Measurements from ENCODE around the gene GOLGA6D. TPM values are rescaled to one million over a fixed set of nuclear protein-coding genes. Genes with fewer than 3 reads are reported as not detected.
A peak's percentile ranks its signal among the peaks of the same experiment; 100 is the strongest.
"Not testable (repeated sequence)": the region's sequence is repeated elsewhere in the genome, so short reads cannot be mapped to it uniquely, and the experiment has no call there.

GOLGA6D gene
- total RNA-seq, 1 donor from 2014 or later: not detected

- Histone ChIP-seq H3K4me1 (no peaks in the 10 kb centered on the region), H3K36me3 (no peaks in the 10 kb centered on the region), H3K27me3 (peaks cover 8% of the 10 kb centered on the region), H3K4me3 (no peak overlapping the region), H3K9me3 (no peaks in the 10 kb centered on the region), H3K27ac (no peak overlapping the region)
- no peak for ATAC-seq
- DNase-seq: peak; percentile 52
- intact Hi-C loops (cut with DNase I): no loop called here
- TF ChIP-seq CTCF (IDR thresholded peaks at IDR 0.05): no peak
Observed at GRCh38 chr15:75237316-75237982, 45.2 kb upstream of the GOLGA6D start.

- H3K9me3 ChIP-seq: no peaks in the 10 kb centered on the region
- TF ChIP-seq CTCF (IDR thresholded peaks at IDR 0.05): no peak
- H3K4me3 ChIP-seq: no peak overlapping the region
- ATAC-seq (no peak), DNase-seq (peak; percentile 44)
- H3K27me3 ChIP-seq: peaks cover 8% of the 10 kb centered on the region
- no peak overlapping the region for H3K27ac ChIP-seq
- no peaks in the 10 kb centered on the region for H3K4me1 ChIP-seq
- no peaks in the 10 kb centered on the region for H3K36me3 ChIP-seq
- intact Hi-C loops (cut with DNase I): no loop called here
Observed at GRCh38 chr15:75238150-75238549, 44.5 kb upstream of the GOLGA6D start.

GRCh38 chr15:75245741-75246140 lies 36.9 kb upstream of the GOLGA6D start:
- ATAC-seq: not testable (repeated sequence)

DNA sequence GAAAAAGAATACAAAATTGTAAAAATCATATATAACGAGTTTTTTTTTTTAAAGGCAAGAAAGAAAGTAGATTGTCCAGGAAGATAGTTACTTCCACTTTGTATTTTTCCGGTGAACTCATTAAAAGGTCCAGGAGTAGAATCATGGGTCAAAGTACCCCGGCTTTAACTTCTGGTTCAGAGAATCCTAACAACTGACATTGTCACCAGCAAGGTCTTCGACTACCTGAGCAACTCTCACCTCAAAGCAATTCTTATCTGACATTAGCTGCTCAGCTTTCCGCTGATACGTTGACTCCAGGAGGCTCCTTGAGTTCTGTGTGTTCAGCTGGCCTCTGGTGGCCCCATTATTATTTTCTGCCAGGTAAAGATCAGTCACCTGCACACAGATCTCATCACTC lies 33.6 kb upstream of the GOLGA6D start:
- intact Hi-C loops (cut with DNase I); H3K27ac ChIP-seq; ATAC-seq: not testable (repeated sequence)

More at GRCh38 chr15:75245741-75246140, 36.9 kb upstream of the GOLGA6D start:
- H3K36me3 ChIP-seq; H3K4me3 ChIP-seq; H3K9me3 ChIP-seq; H3K27me3 ChIP-seq; H3K4me1 ChIP-seq; DNase-seq; H3K27ac ChIP-seq; intact Hi-C loops (cut with DNase I): not testable (repeated sequence)

DNA sequence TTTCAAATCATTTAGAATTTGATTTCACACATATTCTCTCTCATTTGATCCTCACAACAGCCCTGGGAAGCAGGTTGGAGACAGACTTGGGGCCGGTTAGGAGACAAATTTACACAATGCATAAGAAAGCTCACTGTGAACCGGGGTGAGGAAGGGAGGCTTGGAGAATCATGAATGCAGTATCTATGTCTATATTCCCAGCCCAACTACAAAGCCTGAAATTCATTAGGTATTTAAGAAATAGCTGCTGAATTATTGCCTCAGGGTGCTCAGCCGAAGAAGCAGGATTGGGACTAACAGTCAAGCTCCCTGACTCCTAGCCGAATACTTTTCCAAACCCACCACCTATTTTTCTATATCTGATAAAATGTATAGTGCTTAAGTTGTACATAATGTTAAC lies 32.9 kb upstream of the GOLGA6D start:
- DNase-seq: no peak
- Histone ChIP-seq H3K9me3 (no peaks in the 10 kb centered on the region), H3K36me3 (no peaks in the 10 kb centered on the region), H3K4me1 (no peaks in the 10 kb centered on the region), H3K27me3 (no peaks in the 10 kb centered on the region), H3K27ac (no peak overlapping the region), H3K4me3 (no peak overlapping the region)
- no peak for TF ChIP-seq CTCF (IDR thresholded peaks at IDR 0.05)
- ATAC-seq: no peak
- intact Hi-C loops (cut with DNase I): no loop called here

More for the DNA sequence above, 33.6 kb upstream of the GOLGA6D start:
- H3K27me3 ChIP-seq, H3K36me3 ChIP-seq, H3K4me1 ChIP-seq, H3K4me3 ChIP-seq, H3K9me3 ChIP-seq, DNase-seq: not testable (repeated sequence)

GRCh38 chr15:75251343-75251742 lies 31.3 kb upstream of the GOLGA6D start:
- DNase-seq; intact Hi-C loops (cut with DNase I); H3K9me3 ChIP-seq: not testable (repeated sequence)

DNA sequence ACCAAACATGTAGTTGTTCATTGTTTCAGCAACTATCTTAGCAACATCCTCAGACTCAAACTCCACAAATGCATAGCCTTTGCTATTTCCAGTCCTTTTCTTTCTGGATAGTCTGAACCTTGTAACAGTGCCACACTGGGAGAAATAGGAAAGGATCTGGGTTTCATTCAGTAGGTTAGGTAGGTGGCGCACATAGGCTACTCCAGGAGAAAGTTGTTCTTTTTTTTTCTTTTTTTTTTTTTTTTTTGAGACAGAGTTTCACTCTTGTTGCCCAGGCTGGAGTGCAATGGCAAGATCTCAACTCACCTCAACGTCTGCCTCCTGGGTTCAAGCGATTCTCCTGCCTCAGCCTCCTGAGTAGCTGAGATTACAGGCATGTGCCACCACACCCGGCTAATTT lies 30.4 kb upstream of the GOLGA6D start:
- intact Hi-C loops (cut with DNase I); ATAC-seq; H3K36me3 ChIP-seq; H3K4me1 ChIP-seq; H3K27me3 ChIP-seq; H3K27ac ChIP-seq; H3K4me3 ChIP-seq; DNase-seq; H3K9me3 ChIP-seq: not testable (repeated sequence)

More at GRCh38 chr15:75251343-75251742, 31.3 kb upstream of the GOLGA6D start:
- not testable (repeated sequence) for H3K4me3 ChIP-seq, H3K27ac ChIP-seq, H3K36me3 ChIP-seq, H3K4me1 ChIP-seq, H3K27me3 ChIP-seq, ATAC-seq

- DNase-seq; ATAC-seq; H3K4me1 ChIP-seq; H3K27ac ChIP-seq; H3K36me3 ChIP-seq; H3K9me3 ChIP-seq; H3K4me3 ChIP-seq; H3K27me3 ChIP-seq; intact Hi-C loops (cut with DNase I): not testable (repeated sequence)
Observed at GRCh38 chr15:75258034-75258433, 24.6 kb upstream of the GOLGA6D start, which contains the start of gene GOLGA6C. Gene GOLGA6C, plus strand, starts transcription at chr15:75258334. Its CDS starts 265 bp downstream, at chr15:75258599.

GRCh38 chr15:75258620-75259343 lies 23.9 kb upstream of the GOLGA6D start:
- H3K9me3 ChIP-seq; ATAC-seq; H3K4me3 ChIP-seq; H3K27me3 ChIP-seq; H3K36me3 ChIP-seq; H3K27ac ChIP-seq; H3K4me1 ChIP-seq; DNase-seq; intact Hi-C loops (cut with DNase I): not testable (repeated sequence)

DNA sequence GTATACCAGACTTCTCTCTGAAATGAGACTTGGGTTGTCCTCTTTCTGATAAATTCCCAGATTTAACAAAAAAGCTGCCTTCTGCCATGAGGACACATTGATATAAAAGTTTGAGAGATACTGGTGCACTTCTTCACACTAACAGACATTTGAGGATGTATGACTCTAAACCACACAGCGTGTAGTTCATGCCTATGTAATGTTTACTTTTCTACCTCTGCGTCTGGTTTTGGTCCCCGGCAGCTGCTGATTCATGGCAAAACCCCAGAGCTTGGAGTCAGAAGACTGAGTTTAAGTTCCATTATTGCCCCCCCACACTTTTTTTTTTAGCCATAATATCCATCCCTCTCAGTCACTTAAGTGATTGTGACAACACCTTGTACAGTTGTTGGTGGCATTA lies 22.8 kb upstream of the GOLGA6D start:
- H3K27me3 ChIP-seq; H3K4me3 ChIP-seq; ATAC-seq; H3K36me3 ChIP-seq; DNase-seq; H3K27ac ChIP-seq; H3K4me1 ChIP-seq; intact Hi-C loops (cut with DNase I); H3K9me3 ChIP-seq: not testable (repeated sequence)

DNA sequence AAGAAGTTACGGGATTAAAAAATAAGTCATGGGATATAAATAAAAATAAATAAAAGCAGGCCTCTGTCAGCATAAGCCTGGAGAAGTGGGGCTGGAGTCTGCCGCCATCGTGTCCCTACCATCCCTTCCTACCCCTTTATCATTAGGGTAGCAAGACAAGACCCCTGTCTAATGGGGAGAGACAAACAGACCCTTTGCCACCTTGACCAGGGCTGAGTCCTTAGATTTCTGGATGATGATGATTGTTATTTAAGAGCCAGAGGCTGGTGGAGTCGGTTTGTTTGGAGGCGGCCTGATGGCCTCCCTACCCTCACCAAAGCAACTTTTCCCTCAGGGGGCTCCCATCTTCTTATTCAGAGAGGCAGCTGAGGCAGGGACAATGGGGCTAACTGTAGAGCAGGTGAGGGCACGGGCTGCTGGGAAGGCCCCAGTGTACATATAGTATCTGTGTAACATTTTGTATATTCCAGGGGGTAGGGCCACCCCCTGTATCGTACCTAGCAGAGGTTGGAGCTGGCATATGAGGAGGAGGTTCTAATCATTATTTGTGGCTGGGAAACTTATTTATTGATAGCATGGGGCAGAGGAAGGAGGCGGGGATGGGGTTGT lies 8.8 kb upstream of the GOLGA6D start:
- H3K27ac ChIP-seq; H3K9me3 ChIP-seq; H3K36me3 ChIP-seq; DNase-seq; intact Hi-C loops (cut with DNase I); H3K4me3 ChIP-seq; H3K27me3 ChIP-seq; H3K4me1 ChIP-seq: not testable (repeated sequence)
- ATAC-seq: peak; percentile 52
